GM21619 (cell line): ENCODE results near the gene LIN28A.

ENCODE experiments used
- ATAC-seq: cut with Tn5 transposase; IDR thresholded peaks from one replicate; pipeline ENCODE4 v1.9.1; 2021; ENCODE audit not compliant: unreplicated experiment

Gene LIN28A

GRCh38 chr1:26387447-26387846 is 23.2 kb upstream of the LIN28A start:
- ATAC-seq: no peak

- ATAC-seq: no peak
These were observed 21.7 kb upstream of the LIN28A start for GRCh38 chr1:26388791-26389445.

GRCh38 chr1:26389604-26390247 is 20.9 kb upstream of the LIN28A start:
- ATAC-seq: no peak

- no peak for ATAC-seq
These were observed 19.2 kb upstream of the LIN28A start for GRCh38 chr1:26391450-26391849.

- ATAC-seq: no peak
These were observed 14.9 kb upstream of the LIN28A start for GRCh38 chr1:26395754-26396153.

- no peak for ATAC-seq
These were observed 11.6 kb upstream of the LIN28A start for GRCh38 chr1:26399034-26399433.

GRCh38 chr1:26401891-26402290 is 8.7 kb upstream of the LIN28A start:
- no peak for ATAC-seq

- no peak for ATAC-seq
These were observed 7.0 kb upstream of the LIN28A start for GRCh38 chr1:26403656-26404055.

- no peak for ATAC-seq
These were observed 6.0 kb upstream of the LIN28A start for GRCh38 chr1:26404641-26405040.

GRCh38 chr1:26405281-26405915 is 5.2 kb upstream of the LIN28A start:
- ATAC-seq: no peak

- no peak for ATAC-seq
These were observed 2.0 kb upstream of the LIN28A start for GRCh38 chr1:26408604-26409003.

- no peak for ATAC-seq
These were observed 1.3 kb upstream of the LIN28A start for GRCh38 chr1:26409191-26409807.

- no peak for ATAC-seq
These were observed 1.0 kb downstream of the LIN28A start for GRCh38 chr1:26411624-26412074.

GRCh38 chr1:26412180-26412840 is 1.7 kb downstream of the LIN28A start:
- no peak for ATAC-seq

- no peak for ATAC-seq
These were observed 2.4 kb downstream of the LIN28A start for GRCh38 chr1:26413031-26413430.

GRCh38 chr1:26417111-26417759 is 6.6 kb downstream of the LIN28A start:
- no peak for ATAC-seq

- no peak for ATAC-seq
These were observed 8.3 kb downstream of the LIN28A start for GRCh38 chr1:26418865-26419349.

- ATAC-seq: no peak
These were observed 8.9 kb downstream of the LIN28A start for GRCh38 chr1:26419494-26419893.

- ATAC-seq: no peak
These were observed 19.1 kb downstream of the LIN28A start for GRCh38 chr1:26429721-26430120.

- ATAC-seq: peak; percentile 92
These were observed 21.5 kb downstream of the LIN28A start, which contains the start of gene DHDDS for GRCh38 chr1:26431979-26432695. DHDDS (plus strand) TSS chr1:26432321; CDS start chr1:26432946, 625 bp downstream.
